Measurements from ENCODE around the gene POU5F1. TPM values are rescaled to one million over a fixed set of nuclear protein-coding genes. Genes with fewer than 3 reads are reported as not detected.

Gene POU5F1
- polyA plus RNA-seq, 3 donors: 0.20 TPM; not detected in 2

DNA sequence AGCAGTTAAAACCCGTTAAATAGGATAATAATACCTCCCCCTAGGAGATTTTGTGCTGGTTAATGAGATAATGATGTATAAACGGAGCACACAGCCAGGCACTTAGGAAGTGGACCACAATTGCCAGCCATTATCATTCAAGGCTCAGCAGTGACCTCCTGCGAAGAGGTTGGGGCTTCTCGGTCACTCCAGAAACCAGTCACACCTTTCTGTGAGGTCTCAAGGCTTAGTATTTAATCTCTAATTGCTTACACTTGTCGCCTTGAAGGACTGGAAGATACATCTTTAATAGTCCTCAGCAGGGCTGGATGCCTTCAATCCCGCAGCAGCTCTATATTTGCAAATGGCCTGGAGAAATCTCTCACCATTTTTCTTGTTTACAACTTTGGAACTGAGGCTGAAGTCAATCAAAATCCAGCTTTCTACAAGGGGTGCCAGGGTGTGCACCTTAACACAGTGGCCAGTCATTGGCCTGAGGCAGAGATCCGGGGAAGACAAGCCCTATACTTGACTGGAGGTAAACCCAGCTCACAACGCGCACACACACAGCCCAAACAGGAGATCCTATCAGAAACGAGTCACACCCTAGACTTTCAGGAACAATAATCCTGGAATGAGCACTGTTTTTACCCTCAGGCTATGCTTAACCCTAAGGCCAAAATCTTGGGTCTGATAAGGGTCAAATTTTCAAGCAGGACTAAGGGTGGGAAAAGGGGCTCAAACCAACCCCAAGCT lies 1.2 kb downstream of the POU5F1 start:
- Mint-ChIP-seq H3K4me1 (peaks cover 1% of the 10 kb centered on the region), H3K9me3 (no peaks in the 10 kb centered on the region), H3K27me3 (ENCODE audit: low read depth in 3 of 3) (peaks cover 0 to 1% (median 0%) of the 10 kb centered on the region in 3 donors), H3K36me3 (peaks cover 1 to 2% of the 10 kb centered on the region in 2 donors), H3K27ac (peak overlapping the region in 1 of 7 donors; percentile 16), H3K4me3 (no peak overlapping the region)
- DNase-seq: no peak
- no peaks in the 10 kb centered on the region for H3K9me3 ChIP-seq (replicated peaks in 1 of 2; ENCODE audit: control insufficient read depth in 1 of 2, insufficient read depth in 1 of 2, low read length in 2 of 2)
- 95% methylated on average over 8 of the region's 10 CpGs for WGBS (ENCODE audit: insufficient coverage)
- H3K36me3 ChIP-seq (replicated peaks in 1 of 2; ENCODE audit: control insufficient read depth in 1 of 2, insufficient read depth in 2 of 2, low read length in 2 of 2): no peaks in the 10 kb centered on the region
- intact Hi-C loops (cut with micrococcal nuclease): no loop called here
- no peak for TF ChIP-seq CTCF (IDR thresholded peaks at IDR 0.05)
- no peaks in the 10 kb centered on the region for H3K79me2 ChIP-seq (ENCODE audit: insufficient read depth, low read length)
- no peak overlapping the region for H3K4me3 ChIP-seq (replicated peaks in 1 of 3; ENCODE audit: low read depth in 2 of 3, low read length in 3 of 3)
- H3K4me1 ChIP-seq (ENCODE audit: control insufficient read depth in 1 of 2, insufficient read depth in 2 of 2, low read length in 2 of 2): no peaks in the 10 kb centered on the region
- H3K4me2 ChIP-seq (replicated peaks; ENCODE audit: extremely low read depth, low read length, poor library complexity, severe bottlenecking): no peak overlapping the region
- no peak overlapping the region for H2AFZ ChIP-seq (ENCODE audit: insufficient read depth, low read depth, low read length, poor library complexity, severe bottlenecking)
- no peaks in the 10 kb centered on the region for H4K20me1 ChIP-seq (ENCODE audit: insufficient read depth, low read length)
- H3K9ac ChIP-seq (ENCODE audit: insufficient read depth, low read length, poor library complexity, severe bottlenecking): no peak overlapping the region
- H3K27ac ChIP-seq (ENCODE audit: low read depth in 1 of 2, low read length in 2 of 2): no peak overlapping the region
- no peaks in the 10 kb centered on the region for H3K27me3 ChIP-seq (ENCODE audit: control insufficient read depth in 2 of 2, insufficient read depth in 2 of 2, low read length in 2 of 2)

- Histone ChIP-seq H3K36me3 (replicated peaks in 1 of 2; ENCODE audit: control insufficient read depth in 1 of 2, insufficient read depth in 2 of 2, low read length in 2 of 2) (no peaks in the 10 kb centered on the region), H3K9ac (ENCODE audit: insufficient read depth, low read length, poor library complexity, severe bottlenecking) (no peak overlapping the region), H3K9me3 (replicated peaks in 1 of 2; ENCODE audit: control insufficient read depth in 1 of 2, insufficient read depth in 1 of 2, low read length in 2 of 2) (no peaks in the 10 kb centered on the region), H4K20me1 (ENCODE audit: insufficient read depth, low read length) (no peaks in the 10 kb centered on the region), H2AFZ (ENCODE audit: insufficient read depth, low read depth, low read length, poor library complexity, severe bottlenecking) (no peak overlapping the region), H3K4me1 (ENCODE audit: control insufficient read depth in 1 of 2, insufficient read depth in 2 of 2, low read length in 2 of 2) (no peaks in the 10 kb centered on the region), H3K4me2 (replicated peaks; ENCODE audit: extremely low read depth, low read length, poor library complexity, severe bottlenecking) (no peak overlapping the region), H3K27ac (ENCODE audit: low read depth in 1 of 2, low read length in 2 of 2) (no peak overlapping the region), H3K79me2 (ENCODE audit: insufficient read depth, low read length) (no peaks in the 10 kb centered on the region), H3K27me3 (ENCODE audit: control insufficient read depth in 2 of 2, insufficient read depth in 2 of 2, low read length in 2 of 2) (no peaks in the 10 kb centered on the region), H3K4me3 (replicated peaks in 1 of 3; ENCODE audit: low read depth in 2 of 3, low read length in 3 of 3) (no peak overlapping the region)
- Mint-ChIP-seq H3K9me3 (no peaks in the 10 kb centered on the region), H3K4me3 (no peak overlapping the region), H3K4me1 (peaks cover 1% of the 10 kb centered on the region), H3K27me3 (ENCODE audit: low read depth in 3 of 3) (peaks cover 0 to 1% (median 0%) of the 10 kb centered on the region in 3 donors), H3K36me3 (peaks cover 1 to 2% of the 10 kb centered on the region in 2 donors), H3K27ac (no peak overlapping the region)
- no peak for DNase-seq
- TF ChIP-seq CTCF (IDR thresholded peaks at IDR 0.05): no peak
- WGBS (ENCODE audit: insufficient coverage): 95% methylated on average over 2 of the region's 3 CpGs
- intact Hi-C loops (cut with micrococcal nuclease): no loop called here
Observed at GRCh38 chr6:31168606-31169005, 1.9 kb downstream of the POU5F1 start.
